HG02759 (cell line): ENCODE results near the gene KCNJ16.

Source experiments
- ATAC-seq: cut with Tn5 transposase; IDR thresholded peaks from one replicate; pipeline ENCODE4 v1.9.1; 2021; ENCODE audit warnings: mild to moderate bottlenecking, moderate library complexity; ENCODE audit not compliant: unreplicated experiment

KCNJ16 gene

DNA sequence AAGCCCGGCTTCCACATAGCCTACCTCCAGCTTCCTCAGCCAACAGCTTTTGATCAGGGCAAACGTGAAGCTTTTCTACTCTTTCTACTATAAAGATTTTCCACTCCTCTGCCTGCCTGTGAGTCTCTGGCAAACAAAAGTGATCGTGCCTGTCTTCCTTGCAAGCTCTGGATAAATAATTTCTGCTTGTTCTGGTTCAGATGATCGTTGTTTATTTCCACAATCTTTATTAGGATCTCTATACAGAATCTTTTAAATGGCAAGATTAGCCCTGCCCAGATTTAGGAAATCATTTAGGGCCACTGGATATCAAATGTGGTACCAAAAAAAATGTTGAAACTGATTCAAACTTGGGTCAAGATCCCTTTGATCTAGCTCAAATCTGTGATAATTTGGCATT, 20.4 kb downstream of the KCNJ16 start:
- no peak for ATAC-seq

GRCh38 chr17:70096861-70097260, 21.8 kb downstream of the KCNJ16 start:
- no peak for ATAC-seq

DNA sequence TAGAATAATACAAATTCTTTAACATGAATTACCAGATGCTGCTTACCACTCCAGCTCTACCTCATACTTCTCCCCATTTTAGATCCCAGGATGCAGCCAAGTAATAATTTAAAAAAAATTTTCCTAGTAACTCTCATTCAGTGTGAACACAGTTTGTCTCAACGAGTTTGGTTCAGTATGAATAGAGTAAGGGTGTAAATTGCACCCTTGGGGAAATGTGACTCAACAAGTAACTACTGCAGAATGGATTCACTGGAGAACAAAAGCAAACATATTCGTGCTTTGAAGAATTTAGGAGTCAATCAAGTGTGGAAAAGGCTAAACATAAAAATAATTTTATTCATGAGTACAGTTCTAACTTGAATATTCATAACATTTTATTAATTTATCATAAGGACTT, 23.0 kb downstream of the KCNJ16 start:
- no peak for ATAC-seq

GRCh38 chr17:70099294-70099693, 24.3 kb downstream of the KCNJ16 start:
- ATAC-seq: no peak

DNA sequence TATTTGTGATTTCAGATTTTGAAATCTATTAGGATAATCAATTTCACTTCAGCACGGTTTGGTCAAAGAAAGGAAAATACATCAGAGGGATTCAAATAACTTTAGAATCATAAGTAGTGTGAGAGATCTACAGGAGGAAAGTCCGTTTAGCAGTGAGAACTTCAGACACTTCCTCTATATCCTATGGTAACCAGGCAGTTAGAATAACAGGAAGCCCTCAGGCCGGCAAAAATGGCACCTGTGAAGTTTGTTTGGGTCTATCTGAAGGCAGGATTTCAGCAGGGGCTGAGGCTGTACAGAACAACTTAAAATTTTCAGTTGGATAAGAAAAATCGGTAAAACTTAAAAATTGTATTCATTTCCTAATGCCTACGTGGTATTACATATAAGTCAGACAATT, 24.9 kb downstream of the KCNJ16 start:
- no peak for ATAC-seq

GRCh38 chr17:70100983-70101382, 26.0 kb downstream of the KCNJ16 start:
- no peak for ATAC-seq

DNA sequence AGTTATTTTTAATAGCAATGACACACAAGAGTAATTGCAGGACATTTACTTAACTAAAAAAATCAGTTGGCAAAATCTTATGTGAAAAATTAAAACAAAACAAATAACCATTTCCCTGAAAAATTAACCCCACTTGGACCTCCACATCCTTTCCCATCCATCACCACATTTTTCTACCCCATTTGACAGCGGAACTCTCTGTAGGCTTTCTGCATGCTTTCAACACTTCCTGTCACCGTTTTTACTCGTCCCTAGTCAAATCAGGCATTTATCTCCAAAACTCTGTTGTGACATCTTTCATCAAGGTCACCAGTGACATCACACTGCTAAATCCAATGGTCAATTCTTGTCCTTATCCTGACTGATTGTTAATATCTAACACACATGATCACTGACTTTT, 27.5 kb downstream of the KCNJ16 start:
- ATAC-seq: no peak

DNA sequence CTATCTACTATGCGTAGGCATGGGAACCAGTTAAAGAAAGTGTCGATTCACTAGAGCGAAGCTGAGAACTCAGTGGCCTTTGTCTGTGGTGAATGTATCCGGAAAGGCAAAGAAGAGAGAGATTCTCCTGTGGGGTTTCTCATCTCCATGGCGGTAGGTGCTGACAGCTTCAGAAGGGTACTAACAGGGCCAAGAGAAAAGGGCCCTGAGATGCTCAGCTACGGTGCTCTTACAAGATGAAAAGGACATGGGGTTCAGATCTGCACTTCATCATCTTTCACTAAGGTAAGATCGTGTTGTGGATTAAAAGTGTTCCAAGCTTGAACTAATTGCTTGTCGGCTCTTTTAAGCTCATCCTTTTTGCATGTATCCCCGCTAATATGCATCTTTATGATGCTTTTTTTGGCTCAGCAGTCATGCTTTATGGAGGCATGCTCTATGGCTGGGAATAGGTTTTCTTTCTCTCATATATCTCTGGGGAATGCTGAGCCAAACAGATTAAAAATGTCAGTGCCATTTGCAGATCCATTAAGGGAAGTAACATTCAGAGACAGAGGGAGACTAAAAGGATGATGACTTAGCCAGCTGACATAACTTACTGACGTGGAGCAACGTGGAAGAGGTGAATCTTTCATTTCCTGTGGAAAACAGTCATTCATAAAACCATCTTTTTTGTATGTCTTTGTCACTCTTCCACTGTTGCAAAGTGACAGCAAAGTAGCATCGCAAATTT, 29.9 kb downstream of the KCNJ16 start:
- ATAC-seq: no peak

DNA sequence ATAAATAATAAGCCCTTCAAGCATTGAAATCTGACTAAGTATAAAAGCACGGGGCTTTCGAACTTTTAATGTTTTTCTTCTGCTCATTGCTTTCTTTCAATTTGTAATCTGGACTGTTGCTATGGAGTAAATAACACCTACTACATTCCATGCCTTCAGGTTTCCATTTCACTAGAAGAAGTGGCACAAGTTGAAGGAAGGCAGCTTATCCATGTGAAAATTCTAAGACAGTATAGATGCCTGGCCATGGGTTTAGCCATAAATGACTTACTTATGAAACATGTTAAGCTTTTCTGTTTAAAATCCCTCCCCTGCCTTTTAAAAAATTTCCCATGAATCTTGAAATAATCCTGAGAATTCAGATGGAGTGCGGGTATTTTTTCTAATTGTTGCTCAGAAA, 30.6 kb downstream of the KCNJ16 start:
- ATAC-seq: no peak

- no peak for ATAC-seq
Observed at GRCh38 chr17:70106551-70106950, 31.5 kb downstream of the KCNJ16 start.

GRCh38 chr17:70107441-70107840, 32.4 kb downstream of the KCNJ16 start:
- ATAC-seq: no peak

GRCh38 chr17:70107904-70108565, 33.0 kb downstream of the KCNJ16 start:
- ATAC-seq: no peak

GRCh38 chr17:70109497-70109896, 34.5 kb downstream of the KCNJ16 start:
- ATAC-seq: no peak

- ATAC-seq: no peak
Observed at GRCh38 chr17:70110443-70110880, 35.4 kb downstream of the KCNJ16 start.

GRCh38 chr17:70111201-70111600, 36.2 kb downstream of the KCNJ16 start:
- no peak for ATAC-seq

DNA sequence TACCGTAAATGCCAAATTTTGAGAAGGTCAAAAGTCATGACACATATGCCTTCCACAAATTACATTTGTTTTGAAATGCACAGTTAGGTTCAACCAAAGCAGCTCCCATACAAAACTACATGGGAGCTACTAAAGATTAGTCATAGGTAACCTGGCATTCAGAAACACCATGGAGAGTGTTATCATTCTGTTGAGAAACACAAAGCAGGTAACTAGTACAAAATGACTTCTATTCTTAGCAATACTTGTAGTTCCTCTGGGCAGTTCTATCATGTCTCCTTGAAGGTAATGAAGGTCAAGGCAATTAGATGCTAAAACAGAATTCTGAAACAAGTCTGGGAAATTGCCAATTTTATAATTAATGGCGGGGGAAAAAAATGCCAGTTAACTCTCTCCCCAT, 39.4 kb downstream of the KCNJ16 start:
- ATAC-seq: no peak

GRCh38 chr17:70115126-70115525, 40.1 kb downstream of the KCNJ16 start:
- ATAC-seq: no peak

DNA sequence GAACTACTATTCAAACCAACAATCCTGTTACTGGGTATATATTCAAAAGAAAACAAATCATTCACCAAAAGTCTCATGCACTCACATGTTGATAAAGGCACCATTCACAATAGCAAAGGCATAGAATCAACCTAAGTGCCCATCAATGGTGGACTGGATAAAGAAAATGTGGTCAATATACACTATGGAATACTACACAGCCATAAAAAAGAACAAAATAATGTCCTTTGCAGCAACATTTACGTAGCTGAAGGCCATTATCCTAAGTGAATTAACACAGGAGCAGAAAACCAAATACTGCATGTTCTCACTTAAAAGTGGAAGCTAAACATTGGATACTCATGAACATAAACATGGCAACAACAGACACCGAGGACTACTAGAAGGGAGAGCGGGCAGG, 41.9 kb downstream of the KCNJ16 start:
- no peak for ATAC-seq

GRCh38 chr17:70119545-70119944, 44.5 kb downstream of the KCNJ16 start:
- ATAC-seq: no peak

GRCh38 chr17:70119983-70120382, 45.0 kb downstream of the KCNJ16 start:
- ATAC-seq: no peak

DNA sequence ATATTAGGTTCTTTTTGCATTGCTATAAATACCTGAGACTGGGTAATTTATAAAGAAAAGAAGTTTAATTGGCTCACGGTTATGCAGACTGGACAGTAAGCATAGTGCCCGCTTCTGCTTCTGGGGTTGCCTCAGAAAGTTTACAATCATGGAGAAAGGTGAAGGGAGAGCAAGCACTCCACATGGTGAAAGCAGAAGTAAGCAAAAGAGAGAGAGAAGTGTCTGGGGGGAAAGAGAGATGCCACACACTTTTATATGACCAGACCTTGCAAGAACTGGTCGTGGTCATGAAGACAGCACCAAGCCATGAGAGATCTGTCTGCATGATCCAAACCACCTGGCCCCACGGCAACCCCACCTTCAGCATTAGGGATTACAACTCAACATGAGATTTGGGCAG, 45.4 kb downstream of the KCNJ16 start:
- no peak for ATAC-seq

DNA sequence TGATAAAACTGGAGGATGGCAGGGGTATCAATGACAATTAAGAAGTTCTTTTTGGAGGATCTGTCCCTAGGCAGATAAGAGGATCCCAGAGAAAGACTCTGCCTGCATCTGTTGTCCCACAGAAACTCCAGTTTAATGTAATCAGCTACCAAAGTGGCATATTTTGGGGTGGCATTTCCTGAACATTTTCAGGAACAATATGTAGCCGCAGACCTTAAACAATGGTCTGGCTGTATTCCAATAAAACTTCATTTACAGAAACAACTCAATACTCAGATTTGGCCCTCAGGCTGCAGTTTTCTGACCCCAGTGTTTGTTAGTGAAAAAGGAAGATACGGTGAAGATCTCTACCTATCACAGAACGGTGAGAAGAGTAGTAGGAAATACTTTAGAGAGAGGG, 46.1 kb downstream of the KCNJ16 start:
- no peak for ATAC-seq

DNA sequence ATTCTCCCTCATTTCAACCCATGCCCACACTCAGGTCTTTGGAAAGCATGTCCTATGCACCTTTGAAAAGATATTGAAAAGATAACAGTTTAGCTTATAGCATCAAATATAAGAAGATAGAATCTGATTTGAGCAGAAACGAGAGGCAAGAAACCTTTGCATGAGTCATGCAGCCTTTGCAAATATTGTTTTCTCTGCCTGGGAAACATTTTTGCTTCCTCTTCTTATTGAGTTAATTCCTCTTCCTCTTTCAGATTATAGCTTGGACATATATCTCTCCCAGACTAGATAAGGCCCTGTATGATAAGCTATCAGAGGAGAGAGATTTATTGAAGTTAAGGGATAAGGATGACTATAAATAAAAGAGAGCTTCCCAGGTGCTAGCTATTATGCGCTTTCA, 48.2 kb downstream of the KCNJ16 start:
- ATAC-seq: no peak
